Body of pancreas (tissue), 4 donors: Measurements from ENCODE around the gene SCGB2B2.

Source experiments
- POLR2A ChIP-seq, 3 donors: fragments of 450-650 bp; IDR thresholded peaks; one replicate each; pipeline ENCODE4 v1.6.1; 2016; ENCODE audit warnings: antibody characterized with exemption in 3 of 3, mild to moderate bottlenecking in 2 of 3
- TF ChIP-seq, protein P1 (sequence below), 7 experiments: fragments of 450-650 bp in 4 of 7; fragments of 200-600 bp in 3 of 7; sonication (generic) in 3 of 7; IDR thresholded peaks; one replicate each; pipeline ENCODE4 v1.5.1; 2016 to 2019; ENCODE audit warnings: antibody characterized with exemption in 7 of 7

DNA sequence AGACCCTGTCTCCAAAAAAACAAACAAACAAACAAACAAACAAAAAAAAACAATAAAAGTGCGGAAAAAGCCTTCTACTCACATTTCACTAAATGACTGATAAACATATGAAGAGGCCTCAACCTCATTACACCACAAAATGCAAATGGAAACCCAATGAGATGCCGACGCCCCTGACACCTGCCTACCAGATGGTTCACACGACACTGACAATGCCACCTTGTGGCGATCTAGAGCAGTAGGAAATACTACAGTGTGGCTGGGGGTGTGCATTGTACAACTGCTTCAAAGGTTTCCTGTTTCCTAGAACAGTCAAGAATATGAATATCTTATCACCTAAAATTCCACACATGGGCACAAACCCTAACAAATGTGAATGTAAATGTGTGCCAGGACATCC is 14.0 kb downstream of the SCGB2B2 start:
- TF ChIP-seq, protein P1, sequence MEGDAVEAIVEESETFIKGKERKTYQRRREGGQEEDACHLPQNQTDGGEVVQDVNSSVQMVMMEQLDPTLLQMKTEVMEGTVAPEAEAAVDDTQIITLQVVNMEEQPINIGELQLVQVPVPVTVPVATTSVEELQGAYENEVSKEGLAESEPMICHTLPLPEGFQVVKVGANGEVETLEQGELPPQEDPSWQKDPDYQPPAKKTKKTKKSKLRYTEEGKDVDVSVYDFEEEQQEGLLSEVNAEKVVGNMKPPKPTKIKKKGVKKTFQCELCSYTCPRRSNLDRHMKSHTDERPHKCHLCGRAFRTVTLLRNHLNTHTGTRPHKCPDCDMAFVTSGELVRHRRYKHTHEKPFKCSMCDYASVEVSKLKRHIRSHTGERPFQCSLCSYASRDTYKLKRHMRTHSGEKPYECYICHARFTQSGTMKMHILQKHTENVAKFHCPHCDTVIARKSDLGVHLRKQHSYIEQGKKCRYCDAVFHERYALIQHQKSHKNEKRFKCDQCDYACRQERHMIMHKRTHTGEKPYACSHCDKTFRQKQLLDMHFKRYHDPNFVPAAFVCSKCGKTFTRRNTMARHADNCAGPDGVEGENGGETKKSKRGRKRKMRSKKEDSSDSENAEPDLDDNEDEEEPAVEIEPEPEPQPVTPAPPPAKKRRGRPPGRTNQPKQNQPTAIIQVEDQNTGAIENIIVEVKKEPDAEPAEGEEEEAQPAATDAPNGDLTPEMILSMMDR (IDR thresholded peaks at IDR 0.05) = peak in 5 of 7 experiments; percentile 36 to 59 (median 41)
- TF ChIP-seq POLR2A (IDR thresholded peaks at IDR 0.05) = no peak
